H1 (cell line): ENCODE measurements around the gene TIMM29. TPM values are rescaled to one million over a fixed set of nuclear protein-coding genes. Genes with fewer than 3 reads are reported as not detected.

Source experiments
- CTCF ChIA-PET: fragments of 300-600 bp; sonication (Branson Sonifier 250); formaldehyde crosslinking; loops from one replicate; lab custom pipeline; 2021; ENCODE audit not compliant: partially characterized antibody; lab: Charles Lee
- POLR2A ChIA-PET: fragments of 300-600 bp; sonication (Branson Sonifier 250); formaldehyde crosslinking; loops from one replicate; lab custom pipeline; 2021; ENCODE audit warnings: inconsistent platforms; ENCODE audit not compliant: partially characterized antibody; lab: Charles Lee
- DNase-seq, 2 experiments: peaks; one replicate each; pipeline versions ENCODE4 v3.0.0 to v3.0.0-alpha.2; 2010 to 2022; ENCODE audit warnings: low spot score in 2 of 2, low read depth in 1 of 2, mixed read lengths in 1 of 2
- FAIRE-seq: peaks from 2 replicates; lab custom pipeline; 2011; peaks lifted over from hg19 to GRCh38; lab: Jason Lieb, UNC
- H2AFZ ChIP-seq: 2 replicates; pipeline ENCODE4 v1.8.1; 2012; ENCODE audit warnings: low read length, inconsistent platforms
- H2AK5ac ChIP-seq: 2 replicates; pipeline ENCODE4 v1.6.1; 2013; ENCODE audit warnings: low read depth, low read length
- H2BK120ac ChIP-seq: replicated peaks from 2 replicates; pipeline ENCODE3; 2013; ENCODE audit warnings: low read depth, low read length, inconsistent platforms
- H2BK12ac ChIP-seq: 2 replicates; pipeline ENCODE4 v1.6.1; 2013; ENCODE audit warnings: low read depth, low read length
- H2BK15ac ChIP-seq: 2 replicates; pipeline ENCODE4 v1.6.1; 2013; ENCODE audit warnings: low read length
- H2BK20ac ChIP-seq: 2 replicates; pipeline ENCODE4 v1.6.1; 2013; ENCODE audit warnings: low read length
- H2BK5ac ChIP-seq: 2 replicates; pipeline ENCODE4 v1.6.1; 2013; ENCODE audit warnings: low read depth, low read length
- H3K14ac ChIP-seq: 2 replicates; pipeline ENCODE4 v1.6.1; 2013; ENCODE audit warnings: inconsistent platforms; ENCODE audit not compliant: insufficient read length
- H3K18ac ChIP-seq: 2 replicates; pipeline ENCODE4 v1.6.1; 2013; ENCODE audit warnings: low read length; ENCODE audit errors: extremely low read depth
- H3K23ac ChIP-seq: 2 replicates; pipeline ENCODE4 v1.6.1; 2013; ENCODE audit warnings: inconsistent platforms; ENCODE audit not compliant: insufficient read length
- H3K23me2 ChIP-seq: 2 replicates; pipeline ENCODE4 v1.6.1; 2013; ENCODE audit warnings: low read depth, low read length
- H3K27ac ChIP-seq: 2 replicates; pipeline ENCODE4 v1.6.1; 2011; ENCODE audit warnings: low read depth, low read length, inconsistent platforms
- H3K27me3 ChIP-seq, 4 experiments: replicated peaks in 1 of 4; 1 replicate in 1 of 4; 2 replicates in 3 of 4; pipeline versions ENCODE4 v1.6.1 to v1.8.1; 2011 to 2013; ENCODE audit warnings: low read length in 3 of 4, mild to moderate bottlenecking in 3 of 4, inconsistent platforms in 2 of 4, mixed read lengths in 2 of 4, moderate library complexity in 1 of 4; ENCODE audit not compliant: control insufficient read depth in 3 of 4, insufficient read depth in 3 of 4; ENCODE audit errors: extremely low read depth in 1 of 4
- H3K36me3 ChIP-seq, 4 experiments: 2 replicates each; pipeline versions ENCODE4 v1.6.1 to v1.8.1; 2011 to 2013; ENCODE audit warnings: mild to moderate bottlenecking in 4 of 4, low read length in 3 of 4, moderate library complexity in 2 of 4, control low read depth in 1 of 4, inconsistent platforms in 1 of 4; ENCODE audit not compliant: insufficient read depth in 4 of 4, control insufficient read depth in 2 of 4
- H3K4ac ChIP-seq: replicated peaks from 2 replicates; pipeline ENCODE3; 2013; ENCODE audit warnings: low read length, low read depth, mixed read lengths, inconsistent platforms; ENCODE audit not compliant: insufficient read length
- H3K4me1 ChIP-seq, 4 experiments: replicated peaks in 1 of 4; 1 replicate in 1 of 4; 2 replicates in 3 of 4; pipeline versions ENCODE4 v1.6.1 to v1.8.1; 2011 to 2013; ENCODE audit warnings: low read length in 3 of 4, inconsistent platforms in 2 of 4, mixed read lengths in 1 of 4; ENCODE audit not compliant: insufficient read depth in 4 of 4, control insufficient read depth in 3 of 4
- H3K4me2 ChIP-seq, 2 experiments: 2 replicates each; pipeline versions ENCODE4 v1.6.1 to v1.8.1; 2011 to 2013; ENCODE audit warnings: low read depth in 2 of 2, low read length in 2 of 2, control low read depth in 1 of 2, inconsistent platforms in 1 of 2, mild to moderate bottlenecking in 1 of 2; ENCODE audit not compliant: insufficient read depth in 1 of 2
- H3K4me3 ChIP-seq, 4 experiments: fragments of 200-600, 300-600 bp in 1 of 4; sonication (generic), shearing (Covaris generic), sonication (Bioruptor Twin) in 1 of 4; 2 replicates each; pipeline versions ENCODE4 v1.5.1 to v1.8.1; 2011 to 2016; ENCODE audit warnings: low read length in 4 of 4, low read depth in 3 of 4, control low read depth in 2 of 4, inconsistent platforms in 2 of 4, mild to moderate bottlenecking in 2 of 4, mixed read lengths in 1 of 4, moderate library complexity in 1 of 4; ENCODE audit not compliant: insufficient read depth in 2 of 4; ENCODE audit errors: extremely low read depth in 1 of 4
- H3K56ac ChIP-seq: replicated peaks from 2 replicates; pipeline ENCODE3; 2013; ENCODE audit warnings: low read depth, mild to moderate bottlenecking, mixed read lengths, low read length, inconsistent platforms; ENCODE audit not compliant: insufficient read length
- H3K79me1 ChIP-seq: 2 replicates; pipeline ENCODE4 v1.6.1; 2013; ENCODE audit warnings: low read depth, low read length, control low read depth
- H3K79me2 ChIP-seq, 2 experiments: 2 replicates each; pipeline versions ENCODE4 v1.6.1 to v1.8.1; 2012 to 2013; ENCODE audit warnings: low read length in 2 of 2, mild to moderate bottlenecking in 2 of 2, inconsistent platforms in 1 of 2; ENCODE audit not compliant: insufficient read depth in 2 of 2, control insufficient read depth in 1 of 2
- H3K9ac ChIP-seq, 4 experiments: replicated peaks in 1 of 4; 1 replicate in 1 of 4; 2 replicates in 3 of 4; pipeline versions ENCODE4 v1.6.1 to v1.8.1; 2011 to 2013; ENCODE audit warnings: low read depth in 3 of 4, low read length in 3 of 4, control low read depth in 2 of 4, mild to moderate bottlenecking in 2 of 4, moderate library complexity in 2 of 4, inconsistent platforms in 1 of 4; ENCODE audit errors: extremely low read depth in 1 of 4
- H3K9me3 ChIP-seq, 2 experiments: 2 replicates each; pipeline versions ENCODE4 v1.6.1 to v1.8.1; 2012 to 2013; ENCODE audit warnings: mild to moderate bottlenecking in 2 of 2, moderate library complexity in 2 of 2, control low read depth in 1 of 2, inconsistent platforms in 1 of 2, low read depth in 1 of 2, low read length in 1 of 2, mixed read lengths in 1 of 2; ENCODE audit not compliant: insufficient read depth in 2 of 2
- H4K20me1 ChIP-seq, 2 experiments: replicated peaks in 1 of 2; 2 replicates each; pipeline versions ENCODE3 to v1.8.1; 2011 to 2013; ENCODE audit warnings: inconsistent platforms in 2 of 2, low read length in 2 of 2, mild to moderate bottlenecking in 1 of 2; ENCODE audit not compliant: insufficient read depth in 2 of 2, control insufficient read depth in 1 of 2
- H4K5ac ChIP-seq: 2 replicates; pipeline ENCODE4 v1.6.1; 2013; ENCODE audit warnings: low read length, low read depth, mixed read lengths, inconsistent platforms; ENCODE audit not compliant: insufficient read length
- H4K8ac ChIP-seq: 2 replicates; pipeline ENCODE4 v1.8.0; 2013; ENCODE audit warnings: mild to moderate bottlenecking, moderate library complexity, low read length, inconsistent platforms; ENCODE audit not compliant: insufficient read depth; ENCODE audit errors: extremely low read depth
- H4K91ac ChIP-seq: replicated peaks from 2 replicates; pipeline ENCODE3; 2013; ENCODE audit warnings: low read length, mixed read lengths, inconsistent platforms; ENCODE audit not compliant: insufficient read length
- CBX5 ChIP-seq: fragments of 300-800, 300-1000 bp; sonication (generic); IDR thresholded peaks from 2 replicates; pipeline ENCODE4 v1.7.1; 2016; ENCODE audit warnings: antibody characterized with exemption, low read length, low read depth
- CBX8 ChIP-seq: fragments of 300-800, 300-1000 bp; sonication (generic); IDR thresholded peaks from 2 replicates; pipeline ENCODE4 v1.7.1; 2016; ENCODE audit warnings: low read depth, low read length, borderline replicate concordance
- FOSL1 ChIP-seq: IDR thresholded peaks from 2 replicates; pipeline ENCODE4 v1.6.1; 2011; ENCODE audit warnings: mild to moderate bottlenecking, low read depth, low read length, moderate library complexity; ENCODE audit not compliant: insufficient read depth
- JUND ChIP-seq: IDR thresholded peaks from 2 replicates; pipeline ENCODE4 v1.6.1; 2011; ENCODE audit warnings: mild to moderate bottlenecking, improper control_type of control experiment, low read length
- POLR2A ChIP-seq, 2 experiments: IDR thresholded peaks; 1 replicate in 1 of 2; 2 replicates in 1 of 2; pipeline ENCODE4 v1.6.1; 2011; ENCODE audit warnings: low read depth in 2 of 2, low read length in 2 of 2, mild to moderate bottlenecking in 2 of 2; ENCODE audit errors: control extremely low read depth in 1 of 2
- SP2 ChIP-seq: IDR thresholded peaks from 2 replicates; pipeline ENCODE4 v1.6.1; 2012; ENCODE audit warnings: mild to moderate bottlenecking, low read length, inconsistent platforms
- WGBS, 2 experiments: shearing (Covaris generic) in 1 of 2; methylation state at CpG; one replicate each; pipeline versions ENCODE4 v1.1.6 to v1.1.7; 2013 to 2015; ENCODE audit warnings: low lambda C conversion rate in 2 of 2, mixed read lengths in 2 of 2, inconsistent platforms in 1 of 2, low coverage in 1 of 2, missing lambda C conversion rate in 1 of 2; ENCODE audit not compliant: insufficient replicate concordance in 2 of 2, insufficient coverage in 1 of 2, insufficient read length in 1 of 2; ENCODE audit errors: extremely low coverage in 1 of 2, missing lambda C conversion rate in 1 of 2; 5-methylcytosine and 5-hydroxymethylcytosine counted together
- polyA plus RNA-seq, 7 experiments: library from polyadenylated mRNA; depleted of rRNA in 3 of 7; stranded (reverse) in 5 of 7; unstranded in 2 of 7; fragments of >200 nt in 5 of 7; fragments of 200-250 nt in 2 of 7; gene quantifications; 1 replicate in 5 of 7; 2 replicates in 1 of 7; 4 replicates in 1 of 7; pipeline versions ENCODE4 v1.2.1 to v1.2.3, GENCODE V29; 2011 to 2013; ENCODE audit warnings: missing spikeins in 2 of 7, mixed read lengths in 2 of 7
- total RNA-seq: library from RNA; stranded (reverse); fragmentation: NEBNext Ultra II Directional; extraction: Animal tissue kit (Norgen Biotek cat#: 25700); gene quantifications from 2 replicates; pipeline ENCODE4 v1.2.1, GENCODE V29; 2021

TIMM29 gene
- total and polyA plus RNA-seq, 2 of the 8 experiments (the other 6 are each of a cell fraction or from before 2014, with no cell fraction given), result 15.9 to 24.0 TPM

- H3K27ac ChIP-seq, result no peak overlapping the region
- H3K36me3 ChIP-seq, result no peaks in the 10 kb centered on the region
- TF ChIP-seq SP2 (no peak), CBX5 (no peak), FOSL1 (no peak), CBX8 (no peak), POLR2A (IDR thresholded peaks at IDR 0.05; ENCODE audit: control extremely low read depth in 1 of 2, low read depth in 2 of 2, low read length in 2 of 2) (no peak), JUND (no peak)
- H4K91ac ChIP-seq, result no peak overlapping the region
- H3K27me3 ChIP-seq, result no peaks in the 10 kb centered on the region
- no peak overlapping the region for H2AFZ ChIP-seq
- no peak overlapping the region for H3K4ac ChIP-seq
- H3K4me3 ChIP-seq, result no peak overlapping the region
- 92% methylated on average over 3 of the region's 8 CpGs; no CpG with 5 or more reads in 1 of the 2 experiments for WGBS, 2 experiments
- no peak overlapping the region for H3K9ac ChIP-seq
- H3K14ac ChIP-seq, result no peak overlapping the region
- H4K5ac ChIP-seq, result no peak overlapping the region
- H3K23me2 ChIP-seq, result peaks cover 5% of the 10 kb centered on the region
- H3K4me1 ChIP-seq, result peaks cover 0 to 12% (median 8%) of the 10 kb centered on the region in 4 experiments; a peak in 6 of 7 replicates
- H2AK5ac ChIP-seq, result no peak overlapping the region
- H4K8ac ChIP-seq, result no peak overlapping the region
- no peak overlapping the region for H2BK120ac ChIP-seq
- H3K79me1 ChIP-seq, result peaks cover 23% of the 10 kb centered on the region
- POLR2A ChIA-PET, result interaction anchor here (0.6 to 1.5 kb wide), 5 partner anchors 16 to 123 kb away, joined by 3 read pairs; no protein-coding TSS in a partner anchor
- H3K4me2 ChIP-seq, result no peak overlapping the region; a peak in 1 of 4 replicates
- no peak overlapping the region for H2BK15ac ChIP-seq
- no peak overlapping the region for H3K56ac ChIP-seq
- CTCF ChIA-PET, result interaction anchor here (1.1 to 4.4 kb wide), 7 partner anchors 10 to 47 kb away, joined by 3 to 13 read pairs (median 4); no protein-coding TSS in a partner anchor
- no peaks in the 10 kb centered on the region for H3K9me3 ChIP-seq
- H2BK12ac ChIP-seq, result no peak overlapping the region
- H3K23ac ChIP-seq, result no peak overlapping the region
- H3K18ac ChIP-seq, result no peak overlapping the region
- H4K20me1 ChIP-seq, result peaks cover 14 to 20% of the 10 kb centered on the region in 2 experiments
- no peak overlapping the region for H2BK5ac ChIP-seq
- FAIRE-seq, result no peak
- peaks cover 60 to 94% of the 10 kb centered on the region in 2 experiments for H3K79me2 ChIP-seq
- H2BK20ac ChIP-seq, result no peak overlapping the region
- DNase-seq, result no peak
These were observed 38.2 kb downstream of the TIMM29 start for GRCh38 chr19:10966809-10967208.
